ENCODE measurements around the gene AMZ1. TPM values are rescaled to one million over a fixed set of nuclear protein-coding genes. Genes with fewer than 3 reads are reported as not detected.

AMZ1 gene
- total RNA-seq, 1 experiment from 2014 or later = 0.74 TPM

DNA sequence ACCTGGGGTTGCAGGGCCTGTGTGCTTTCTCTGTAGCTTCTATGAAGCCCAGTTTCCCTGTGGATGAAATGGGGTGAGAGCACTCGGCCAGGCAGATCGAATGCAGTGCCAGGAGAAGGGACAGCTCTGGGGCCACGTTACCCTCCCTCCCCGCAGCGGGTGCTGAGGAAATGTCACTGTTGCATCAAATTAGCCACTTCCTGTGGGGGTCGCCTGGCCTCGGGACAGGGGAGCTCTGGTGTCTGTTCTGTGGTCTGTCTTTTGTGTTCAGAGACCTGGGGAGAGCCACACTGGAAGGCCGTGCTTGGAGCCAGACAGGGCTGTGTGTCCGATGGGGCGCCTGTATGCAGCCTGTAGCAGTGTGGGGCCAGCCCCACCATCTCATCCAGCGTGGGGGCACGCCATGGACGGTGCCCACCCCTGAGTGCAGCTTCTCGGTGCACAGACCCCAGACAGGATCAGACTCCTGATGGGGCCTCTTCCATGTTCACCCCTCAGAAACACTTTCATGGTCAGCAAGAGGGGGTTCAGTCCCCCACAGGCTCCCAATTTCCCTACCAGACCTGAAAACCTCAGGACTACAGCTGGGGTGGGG lies 42.6 kb upstream of the AMZ1 start:
- Histone ChIP-seq H3K9ac (ENCODE audit: extremely low read depth, insufficient read length, low read length) (no peak overlapping the region), H3K79me2 (ENCODE audit: insufficient read depth, low read length) (peaks cover 1% of the 10 kb centered on the region; the same call in 1 of the 2 replicates), H3K4me2 (ENCODE audit: insufficient read depth, insufficient read length, low read length) (no peak overlapping the region)

More for the DNA sequence above, 42.6 kb upstream of the AMZ1 start:
- no peaks in the 10 kb centered on the region for H3K9me3 Mint-ChIP-seq
- no peak overlapping the region for H2BK20ac ChIP-seq (ENCODE audit: low read depth, low read length, poor library complexity, severe bottlenecking)
- H4K20me1 ChIP-seq (ENCODE audit: control insufficient read depth, insufficient read depth, insufficient read length) = no peaks in the 10 kb centered on the region
- no peak overlapping the region for H4K8ac ChIP-seq (replicated peaks; ENCODE audit: insufficient read length, low read depth, low read length)
- H3K27ac Mint-ChIP-seq = peak overlapping the region; percentile 86 to 96 (median 95)
- DNase-seq = peak; percentile 67
- H2BK12ac ChIP-seq (ENCODE audit: insufficient read length, low read depth, low read length) = no peak overlapping the region
- no peak overlapping the region for H3K27ac ChIP-seq (ENCODE audit: insufficient read length, low read depth, low read length)
- no peak overlapping the region for H3K56ac ChIP-seq (ENCODE audit: insufficient read length, low read depth, low read length)
- no peak overlapping the region for H2BK5ac ChIP-seq (ENCODE audit: insufficient read length, low read length)
- H3T11ph ChIP-seq (ENCODE audit: low read length) = no peak overlapping the region
- no peak overlapping the region for H3K4ac ChIP-seq (ENCODE audit: low read depth, low read length)
- no peak overlapping the region for H2AFZ ChIP-seq (ENCODE audit: low read length)
- no peak overlapping the region for H3K23ac ChIP-seq (ENCODE audit: insufficient read length, low read depth, low read length)
- H4K5ac ChIP-seq (ENCODE audit: insufficient read length, low read depth, low read length) = no peak overlapping the region
- H3K79me1 ChIP-seq (ENCODE audit: insufficient read depth, low read depth, low read length, poor library complexity, severe bottlenecking) = peaks cover 3% of the 10 kb centered on the region
- TF ChIP-seq, protein P1, sequence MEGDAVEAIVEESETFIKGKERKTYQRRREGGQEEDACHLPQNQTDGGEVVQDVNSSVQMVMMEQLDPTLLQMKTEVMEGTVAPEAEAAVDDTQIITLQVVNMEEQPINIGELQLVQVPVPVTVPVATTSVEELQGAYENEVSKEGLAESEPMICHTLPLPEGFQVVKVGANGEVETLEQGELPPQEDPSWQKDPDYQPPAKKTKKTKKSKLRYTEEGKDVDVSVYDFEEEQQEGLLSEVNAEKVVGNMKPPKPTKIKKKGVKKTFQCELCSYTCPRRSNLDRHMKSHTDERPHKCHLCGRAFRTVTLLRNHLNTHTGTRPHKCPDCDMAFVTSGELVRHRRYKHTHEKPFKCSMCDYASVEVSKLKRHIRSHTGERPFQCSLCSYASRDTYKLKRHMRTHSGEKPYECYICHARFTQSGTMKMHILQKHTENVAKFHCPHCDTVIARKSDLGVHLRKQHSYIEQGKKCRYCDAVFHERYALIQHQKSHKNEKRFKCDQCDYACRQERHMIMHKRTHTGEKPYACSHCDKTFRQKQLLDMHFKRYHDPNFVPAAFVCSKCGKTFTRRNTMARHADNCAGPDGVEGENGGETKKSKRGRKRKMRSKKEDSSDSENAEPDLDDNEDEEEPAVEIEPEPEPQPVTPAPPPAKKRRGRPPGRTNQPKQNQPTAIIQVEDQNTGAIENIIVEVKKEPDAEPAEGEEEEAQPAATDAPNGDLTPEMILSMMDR (conservative IDR thresholded peaks at IDR 0.05) = no peak
- H2AK5ac ChIP-seq (ENCODE audit: insufficient read length, low read length) = no peak overlapping the region
- peak overlapping the region; percentile 32; the same call in 1 of the 2 replicates for H3K14ac ChIP-seq (ENCODE audit: insufficient read depth, low read length)
- no peak overlapping the region for H2BK15ac ChIP-seq (ENCODE audit: low read depth, low read length)
- H4K91ac ChIP-seq (ENCODE audit: insufficient read length, low read depth, low read length) = peak overlapping the region; percentile 16
- H3K9me3 ChIP-seq (ENCODE audit: control insufficient read depth, low read depth, low read length) = no peaks in the 10 kb centered on the region
- WGBS (ENCODE audit: extremely low coverage, insufficient read length, low lambda C conversion rate) = no CpG with 5 or more reads among the region's 14 CpGs
- peak overlapping the region in 1 of 2 experiments; percentile 60; a peak in 2 of 5 replicates for H3K4me3 Mint-ChIP-seq
- H3K4me1 Mint-ChIP-seq = peaks cover 21 to 36% of the 10 kb centered on the region in 2 experiments
- H3K36me3 Mint-ChIP-seq (ENCODE audit: insufficient read depth in 1 of 3, low read depth in 3 of 3) = peaks cover 4 to 9% (median 5%) of the 10 kb centered on the region in 3 experiments; a peak in 6 of 7 replicates
- no peaks in the 10 kb centered on the region for H3K27me3 ChIP-seq (ENCODE audit: insufficient read depth, low read length)
- no peaks in the 10 kb centered on the region for H3K27me3 Mint-ChIP-seq (ENCODE audit: low read depth)
- no peak overlapping the region for H2BK120ac ChIP-seq (ENCODE audit: low read depth, low read length, poor library complexity, severe bottlenecking)
- peaks cover 3% of the 10 kb centered on the region; the same call in 1 of the 2 replicates for H3K4me1 ChIP-seq (ENCODE audit: insufficient read depth, low read length)
- peak overlapping the region; percentile 63 for H3K18ac ChIP-seq (ENCODE audit: insufficient read length, low read depth, low read length)
- H3K23me2 ChIP-seq (ENCODE audit: insufficient read length, low read depth, low read length, poor library complexity, severe bottlenecking) = no peaks in the 10 kb centered on the region

Measured in H9 (cell line).